Endothelial cell of umbilical vein (primary cell): ENCODE measurements around the gene MSH3. TPM values are rescaled to one million over a fixed set of nuclear protein-coding genes. Genes with fewer than 3 reads are reported as not detected.

Experiments
- BruUV-seq: library from RNA; stranded (reverse); fragments of 400-500 nt; replicated peaks from 2 replicates; lab custom pipeline; 2021; lab: Mats Ljungman, UMichigan
- CTCF ChIA-PET: fragments of 300-600, 350-600 bp; sonication (Branson Sonifier 250); formaldehyde crosslinking; loops from one replicate; lab custom pipeline; 2021; ENCODE audit warnings: antibody characterized with exemption, inconsistent platforms; lab: Charles Lee
- POLR2A ChIA-PET: fragments of 300-600, 350-600 bp; sonication (Branson Sonifier 250); formaldehyde crosslinking; loops from one replicate; lab custom pipeline; 2021; ENCODE audit warnings: antibody characterized with exemption, inconsistent platforms; lab: Charles Lee
- DNase-seq: peaks from one replicate; pipeline ENCODE4 v3.0.0-alpha.2; 2011; ENCODE audit warnings: low read depth, low spot score
- FAIRE-seq: peaks from 2 replicates; lab custom pipeline; 2011; peaks lifted over from hg19 to GRCh38; lab: Jason Lieb, UNC
- H2AFZ ChIP-seq: 2 replicates; pipeline ENCODE4 v1.6.0; 2012; ENCODE audit warnings: low read depth, low read length, control low read depth, inconsistent platforms
- H3K27ac ChIP-seq: 2 replicates; pipeline ENCODE4 v1.5.1; 2011; ENCODE audit warnings: low read depth, mild to moderate bottlenecking, control low read depth, low read length, moderate library complexity; ENCODE audit not compliant: insufficient read depth
- H3K27me3 ChIP-seq, 2 experiments: 2 replicates each; pipeline versions ENCODE4 v1.6.0 to v1.6.1; 2011; ENCODE audit warnings: low read length in 2 of 2, mixed read lengths in 1 of 2; ENCODE audit not compliant: control insufficient read depth in 2 of 2, insufficient read depth in 2 of 2
- H3K36me3 ChIP-seq, 2 experiments: 2 replicates in 1 of 2; 3 replicates in 1 of 2; pipeline ENCODE4 v1.5.1; 2011; ENCODE audit warnings: low read length in 2 of 2, mild to moderate bottlenecking in 1 of 2, moderate library complexity in 1 of 2; ENCODE audit not compliant: control insufficient read depth in 2 of 2, insufficient read depth in 2 of 2; ENCODE audit errors: extremely low read depth in 1 of 2
- H3K4me1 ChIP-seq: 3 replicates; pipeline ENCODE4 v1.5.1; 2011; ENCODE audit warnings: mild to moderate bottlenecking, low read length; ENCODE audit not compliant: control insufficient read depth, insufficient read depth; ENCODE audit errors: extremely low read depth
- H3K4me2 ChIP-seq: 2 replicates; pipeline ENCODE4 v1.6.1; 2011; ENCODE audit warnings: low read length, control low read depth, mixed read lengths; ENCODE audit not compliant: insufficient read depth
- H3K4me3 ChIP-seq, 3 experiments: fragments of 200-600 bp in 1 of 3; sonication (generic), shearing (Covaris generic) in 1 of 3; replicated peaks in 1 of 3; 2 replicates each; pipeline ENCODE4 v1.5.1; 2011 to 2016; ENCODE audit warnings: control low read depth in 3 of 3, low read length in 3 of 3, mild to moderate bottlenecking in 2 of 3, inconsistent platforms in 1 of 3, low read depth in 1 of 3, moderate library complexity in 1 of 3; ENCODE audit not compliant: insufficient read depth in 1 of 3
- H3K79me2 ChIP-seq: 2 replicates; pipeline ENCODE4 v1.6.0; 2012; ENCODE audit warnings: low read length, inconsistent platforms; ENCODE audit not compliant: control insufficient read depth, insufficient read depth
- H3K9ac ChIP-seq: replicated peaks from 2 replicates; pipeline ENCODE3; 2011; ENCODE audit warnings: low read length, control low read depth; ENCODE audit not compliant: insufficient read depth; ENCODE audit errors: extremely low read depth
- H3K9me1 ChIP-seq: replicated peaks from 3 replicates; pipeline ENCODE4 v1.6.0; 2011; ENCODE audit warnings: mild to moderate bottlenecking, low read length; ENCODE audit not compliant: control insufficient read depth, insufficient read depth; ENCODE audit errors: extremely low read depth
- H3K9me3 ChIP-seq: replicated peaks from 2 replicates; pipeline ENCODE4 v1.5.1; 2012; ENCODE audit warnings: low read length, inconsistent platforms; ENCODE audit not compliant: control insufficient read depth, insufficient read depth
- H4K20me1 ChIP-seq: replicated peaks from 2 replicates; pipeline ENCODE3; 2011; ENCODE audit warnings: mild to moderate bottlenecking, low read length; ENCODE audit not compliant: control insufficient read depth, insufficient read depth; ENCODE audit errors: extremely low read depth
- EZH2 ChIP-seq: IDR thresholded peaks from 2 replicates; pipeline ENCODE4 v1.6.1; 2012; ENCODE audit warnings: borderline replicate concordance, low read depth, mild to moderate bottlenecking, moderate library complexity, low read length, inconsistent platforms; ENCODE audit not compliant: severe bottlenecking
- FOS ChIP-seq: IDR thresholded peaks from 2 replicates; pipeline ENCODE4 v1.6.1; 2011; ENCODE audit warnings: mild to moderate bottlenecking, low read length, moderate library complexity, borderline replicate concordance; ENCODE audit not compliant: insufficient read depth
- JUN ChIP-seq: IDR thresholded peaks from 2 replicates; pipeline ENCODE4 v1.6.1; 2011; ENCODE audit warnings: borderline replicate concordance, low read depth; ENCODE audit not compliant: insufficient read length, insufficient read depth
- MYC ChIP-seq: IDR thresholded peaks from one replicate; pipeline ENCODE4 v1.6.1; 2011; ENCODE audit warnings: mild to moderate bottlenecking, low read depth, low read length
- POLR2A ChIP-seq: IDR thresholded peaks from 2 replicates; pipeline ENCODE4 v1.6.1; 2012; ENCODE audit warnings: low read depth, mild to moderate bottlenecking, control low read depth, low read length
- POLR2AphosphoS5 ChIP-seq: IDR thresholded peaks from 2 replicates; pipeline ENCODE4 v1.6.1; 2012; ENCODE audit warnings: low read depth, mild to moderate bottlenecking, control low read depth, low read length, moderate library complexity; ENCODE audit not compliant: insufficient read depth
- dilution Hi-C: fragments of 300-500 bp; cut with MboI; formaldehyde crosslinking; loops from one replicate; pipeline ENCODE4 v1.15.0; 2019; ENCODE audit warnings: low sequenced_read_pairs; ENCODE audit not compliant: extremely low pct_ligation_motif_present
- intact Hi-C: fragments of 100-400 bp; cut with micrococcal nuclease; formaldehyde crosslinking; loops from one replicate; pipeline ENCODE4 v1.10.0; 2022
- polyA plus RNA-seq, 4 experiments: library from polyadenylated mRNA; depleted of rRNA in 3 of 4; stranded (reverse) in 3 of 4; unstranded in 1 of 4; fragments of >200 nt; gene quantifications; 2 replicates each; pipeline versions ENCODE4 v1.2.1 to v1.2.3, GENCODE V29; 2011 to 2012; ENCODE audit warnings: missing spikeins in 1 of 4
- total RNA-seq: library from RNA; stranded (reverse); gene quantifications from 2 replicates; pipeline ENCODE4 v1.2.3, GENCODE V29; 2021
- TF ChIP-seq, protein P1 (sequence below): IDR thresholded peaks from 2 replicates; pipeline ENCODE4 v1.6.1; 2011; ENCODE audit not compliant: insufficient read depth, insufficient read length
- TF ChIP-seq, protein P2 (sequence below), 2 donors: IDR thresholded peaks; 1 replicate in 1 of 2; 2 replicates in 1 of 2; pipeline ENCODE4 v1.5.1; 2011; ENCODE audit warnings: low read length in 2 of 2, mild to moderate bottlenecking in 2 of 2, moderate library complexity in 2 of 2, control low read depth in 1 of 2, inconsistent platforms in 1 of 2, low read depth in 1 of 2; ENCODE audit not compliant: insufficient read depth in 1 of 2; ENCODE audit errors: extremely low read depth in 1 of 2

MSH3 gene
- total and polyA plus RNA-seq, 2 donors (not counting 3 experiments of a cell fraction or from before 2014, with no cell fraction given) = 2.0 to 13.0 TPM

DNA sequence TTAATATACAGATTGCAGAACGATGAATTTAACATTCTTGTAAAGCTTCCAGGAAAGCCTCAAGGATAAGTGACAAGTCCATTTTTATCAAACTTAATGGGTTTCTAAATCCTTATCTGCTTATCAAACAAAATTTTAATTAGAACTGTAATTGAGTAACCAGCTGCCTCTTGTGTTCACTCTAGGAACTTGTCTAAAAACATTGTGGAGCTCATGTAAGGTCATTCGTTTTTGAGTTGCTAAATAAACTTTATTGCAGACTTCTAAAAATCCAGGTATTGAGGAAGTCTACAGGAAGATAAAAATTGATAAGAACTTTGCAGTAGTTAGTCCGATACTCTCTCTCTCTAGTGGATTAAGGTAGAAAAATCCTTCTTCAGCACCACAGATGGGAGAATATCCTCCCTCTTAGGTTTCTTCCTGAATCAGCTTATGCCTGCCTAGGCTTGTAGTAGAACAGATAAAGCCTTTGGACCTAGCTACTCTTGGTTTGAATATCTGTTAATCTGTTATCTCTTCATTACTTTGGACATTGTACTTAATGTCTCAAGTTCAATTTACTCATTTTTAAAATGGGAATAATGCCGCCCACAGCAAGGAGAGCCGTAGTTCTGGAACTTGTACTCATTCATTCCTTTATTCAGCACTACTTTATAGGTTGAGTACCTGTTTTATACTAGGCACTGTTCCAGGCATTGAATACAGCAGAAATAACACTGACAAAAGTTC lies 60.3 kb downstream of the MSH3 start:
- Histone ChIP-seq H3K27me3 (no peaks in the 10 kb centered on the region), H4K20me1 (no peaks in the 10 kb centered on the region), H3K36me3 (no peaks in the 10 kb centered on the region), H3K27ac (no peak overlapping the region), H3K9ac (no peak overlapping the region), H3K4me2 (no peak overlapping the region), H2AFZ (no peak overlapping the region), H3K9me3 (no peaks in the 10 kb centered on the region), H3K4me1 (peaks cover 6% of the 10 kb centered on the region), H3K4me3 (no peak overlapping the region), H3K79me2 (no peaks in the 10 kb centered on the region), H3K9me1 (no peaks in the 10 kb centered on the region)
- ChIA-PET CTCF (interaction anchor here (0.5 to 1.1 kb wide), 4 partner anchors 208 to 586 kb away, joined by 3 to 4 read pairs (median 4); no protein-coding TSS in a partner anchor), POLR2A (no interaction called here)
- FAIRE-seq = no peak
- BruUV-seq = no TSS peak
- TF ChIP-seq EZH2 = no peak
- TF ChIP-seq MYC = no peak
- no peak for TF ChIP-seq POLR2AphosphoS5
- TF ChIP-seq JUN = no peak
- TF ChIP-seq, protein P1, sequence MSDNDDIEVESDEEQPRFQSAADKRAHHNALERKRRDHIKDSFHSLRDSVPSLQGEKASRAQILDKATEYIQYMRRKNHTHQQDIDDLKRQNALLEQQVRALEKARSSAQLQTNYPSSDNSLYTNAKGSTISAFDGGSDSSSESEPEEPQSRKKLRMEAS = no peak
- TF ChIP-seq POLR2A = no peak
- no peak for TF ChIP-seq FOS
- TF ChIP-seq, protein P2, sequence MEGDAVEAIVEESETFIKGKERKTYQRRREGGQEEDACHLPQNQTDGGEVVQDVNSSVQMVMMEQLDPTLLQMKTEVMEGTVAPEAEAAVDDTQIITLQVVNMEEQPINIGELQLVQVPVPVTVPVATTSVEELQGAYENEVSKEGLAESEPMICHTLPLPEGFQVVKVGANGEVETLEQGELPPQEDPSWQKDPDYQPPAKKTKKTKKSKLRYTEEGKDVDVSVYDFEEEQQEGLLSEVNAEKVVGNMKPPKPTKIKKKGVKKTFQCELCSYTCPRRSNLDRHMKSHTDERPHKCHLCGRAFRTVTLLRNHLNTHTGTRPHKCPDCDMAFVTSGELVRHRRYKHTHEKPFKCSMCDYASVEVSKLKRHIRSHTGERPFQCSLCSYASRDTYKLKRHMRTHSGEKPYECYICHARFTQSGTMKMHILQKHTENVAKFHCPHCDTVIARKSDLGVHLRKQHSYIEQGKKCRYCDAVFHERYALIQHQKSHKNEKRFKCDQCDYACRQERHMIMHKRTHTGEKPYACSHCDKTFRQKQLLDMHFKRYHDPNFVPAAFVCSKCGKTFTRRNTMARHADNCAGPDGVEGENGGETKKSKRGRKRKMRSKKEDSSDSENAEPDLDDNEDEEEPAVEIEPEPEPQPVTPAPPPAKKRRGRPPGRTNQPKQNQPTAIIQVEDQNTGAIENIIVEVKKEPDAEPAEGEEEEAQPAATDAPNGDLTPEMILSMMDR (IDR thresholded peaks at IDR 0.05; ENCODE audit: extremely low read depth in 1 of 2, insufficient read depth in 1 of 2, low read depth in 1 of 2, low read length in 2 of 2) = no peak
- intact Hi-C loops (loop anchor here (5.0 kb wide), 1 partner anchor 248 kb away; the partner anchor contains the start of gene RASGRF2), dilution Hi-C loops (no loop called here)
- no peak for DNase-seq
